Fibroblast of villous mesenchyme (primary cell): Measurements from ENCODE around the gene CHCHD5. TPM values are rescaled to one million over a fixed set of nuclear protein-coding genes. Genes with fewer than 3 reads are reported as not detected.
A peak's percentile ranks its signal among the peaks of the same experiment; 100 is the strongest.

ENCODE experiments used
- DNase-seq: peaks from one replicate; pipeline ENCODE4 v3.0.0-alpha.2; 2010; ENCODE audit warnings: low read depth
- H3K4me3 ChIP-seq: 2 replicates; pipeline ENCODE4 v1.5.1; 2011; ENCODE audit warnings: low read depth, mild to moderate bottlenecking, low read length
- CTCF ChIP-seq: IDR thresholded peaks from 2 replicates; pipeline ENCODE4 v1.5.1; 2012; ENCODE audit warnings: low read depth, mild to moderate bottlenecking, low read length; ENCODE audit not compliant: insufficient read depth
- total RNA-seq: library from RNA; depleted of rRNA; stranded (reverse); fragments of >200 nt; gene quantifications from 2 replicates; pipeline ENCODE4 v1.2.3, GENCODE V29; 2012

The CHCHD5 gene
- total RNA-seq, 1 donor: 3.9 TPM

DNA sequence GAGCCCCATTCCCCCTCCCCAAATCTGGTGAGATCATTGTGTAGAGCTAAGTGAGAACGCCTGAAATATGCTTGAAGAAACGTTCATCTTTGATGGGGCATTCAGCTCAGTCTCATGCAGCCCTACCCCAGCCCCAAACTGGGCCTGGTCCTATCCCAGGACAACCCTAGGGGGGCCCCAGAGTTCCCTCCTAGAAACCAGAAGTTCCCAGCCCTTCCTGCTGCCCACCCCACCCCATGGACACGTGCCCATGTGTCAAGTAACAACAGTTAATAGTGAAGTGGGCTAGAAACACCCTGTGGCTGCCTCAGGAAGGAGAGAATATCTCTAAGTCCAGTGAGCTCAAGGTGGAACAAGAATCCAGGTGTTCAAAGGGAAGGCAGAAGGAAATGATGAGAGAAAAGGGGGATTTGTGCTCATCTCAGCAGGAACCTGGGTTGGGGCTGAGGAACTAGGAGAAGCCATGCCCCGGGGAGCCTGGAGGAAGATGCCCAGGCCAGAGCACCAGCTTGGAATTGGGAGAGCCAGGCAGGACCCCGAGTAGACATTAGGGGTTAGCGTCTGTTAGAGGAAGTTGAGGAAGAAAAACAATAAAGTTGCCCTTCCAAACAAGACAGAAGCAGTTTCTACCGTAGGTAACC, 41.2 kb downstream of the CHCHD5 start:
- no peak for DNase-seq
- TF ChIP-seq CTCF: no peak
- no peak overlapping the region for H3K4me3 ChIP-seq

- peak; percentile 72 for DNase-seq
- no peak overlapping the region for H3K4me3 ChIP-seq
- TF ChIP-seq CTCF: peak; percentile 92
Observed at GRCh38 chr2:112626604-112627059, 42.2 kb downstream of the CHCHD5 start.

DNA sequence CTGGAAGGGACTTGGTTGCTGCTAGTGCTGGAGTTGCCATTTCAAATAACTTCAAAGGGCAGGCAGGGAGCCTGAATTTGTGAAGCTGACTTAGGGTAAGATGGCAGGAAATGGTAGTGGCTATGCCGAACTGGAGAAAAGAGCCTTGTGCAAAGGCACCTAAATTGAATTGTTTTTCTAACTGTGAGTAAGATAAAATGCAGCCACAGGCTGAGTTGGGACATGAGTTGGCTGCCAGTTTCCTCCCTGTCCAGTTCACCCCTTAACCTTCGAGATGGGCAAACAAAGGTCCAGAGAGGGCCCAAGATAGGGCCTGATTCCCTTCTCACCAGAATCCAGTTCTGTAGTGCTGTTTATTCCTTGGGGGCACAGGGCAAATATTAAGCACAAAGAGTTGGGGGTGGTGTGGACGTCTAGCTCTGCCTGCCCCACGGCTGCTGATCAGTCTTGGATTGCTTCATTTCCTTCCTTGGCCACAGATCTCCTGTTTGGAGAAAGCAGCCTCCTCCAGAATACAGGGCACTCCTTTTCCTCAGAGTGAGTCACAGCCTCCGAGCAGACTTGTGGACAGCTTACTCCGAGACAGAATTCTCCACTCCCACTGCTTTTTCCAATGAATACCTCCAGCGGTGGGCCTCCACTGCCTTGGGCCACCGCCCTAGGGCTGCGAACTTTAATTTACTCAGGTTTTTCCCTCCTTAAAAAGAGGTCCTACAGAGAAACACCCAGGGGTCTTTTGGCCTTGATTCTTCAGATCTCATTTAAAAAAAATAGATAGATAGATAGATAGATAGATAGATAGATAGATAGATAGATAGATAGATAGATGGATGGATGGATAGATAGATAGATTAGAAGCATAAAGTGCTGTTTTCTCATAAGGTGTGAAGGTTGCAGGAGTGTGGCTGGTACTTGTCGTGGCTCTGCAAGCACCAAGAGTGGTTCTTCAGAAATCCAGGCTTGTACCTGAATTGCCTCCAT, 42.9 kb downstream of the CHCHD5 start:
- TF ChIP-seq CTCF: no peak
- no peak overlapping the region for H3K4me3 ChIP-seq
- peak; percentile 97 for DNase-seq

- no peak overlapping the region for H3K4me3 ChIP-seq
- DNase-seq: no peak
- no peak for TF ChIP-seq CTCF
Observed at GRCh38 chr2:112629224-112629623, 44.8 kb downstream of the CHCHD5 start.

- DNase-seq: no peak
- no peak overlapping the region for H3K4me3 ChIP-seq
- TF ChIP-seq CTCF: no peak
Observed at GRCh38 chr2:112629823-112630222, 45.4 kb downstream of the CHCHD5 start.

DNA sequence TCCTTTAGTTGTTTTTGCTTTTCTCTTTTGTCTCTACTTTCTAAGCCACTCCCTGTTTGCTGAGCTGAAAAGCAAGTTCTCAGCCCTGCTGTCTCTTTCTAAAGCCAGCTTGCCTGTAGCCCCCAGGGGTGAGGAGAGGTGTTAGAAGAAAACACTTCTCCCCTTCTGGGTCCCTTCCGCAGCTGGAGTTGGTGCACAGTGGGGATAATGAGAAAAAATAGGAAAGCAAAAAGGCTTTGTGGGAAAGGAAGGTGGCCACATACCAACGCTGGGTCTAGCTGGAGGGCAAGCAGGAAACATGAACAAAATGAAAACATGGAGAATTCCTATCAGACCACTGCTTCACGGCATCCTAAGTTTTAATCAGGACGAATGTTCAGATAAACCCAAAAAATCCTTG, 45.9 kb downstream of the CHCHD5 start:
- H3K4me3 ChIP-seq: no peak overlapping the region
- no peak for DNase-seq
- no peak for TF ChIP-seq CTCF
